Epithelial cell of esophagus (primary cell): ENCODE results near the gene PNPLA3.

Source experiments
- DNase-seq: peaks from one replicate; pipeline ENCODE4 v3.0.0; 2010; ENCODE audit warnings: low read depth
- H3K4me3 ChIP-seq: 2 replicates; pipeline ENCODE4 v1.5.1; 2011; ENCODE audit warnings: mild to moderate bottlenecking, low read length, control low read depth
- CTCF ChIP-seq: IDR thresholded peaks from 2 replicates; pipeline ENCODE4 v1.5.1; 2011; ENCODE audit warnings: low read depth, mild to moderate bottlenecking, low read length, control low read depth, inconsistent platforms; ENCODE audit not compliant: insufficient read depth; ENCODE audit errors: missing control alignments

The PNPLA3 gene

GRCh38 chr22:43891360-43892182 is 32.0 kb upstream of the PNPLA3 start, which contains the start of gene PNPLA5:
TSS of gene PNPLA5 (minus strand) at chr22:43892013. CDS start at chr22:43891880, 133 bp downstream.
- peak; percentile 23 for DNase-seq
- no peak within 1 kb of the TSS for H3K4me3 ChIP-seq
- TF ChIP-seq CTCF, result no peak

GRCh38 chr22:43892183-43892894 is 31.3 kb upstream of the PNPLA3 start:
- H3K4me3 ChIP-seq, result no peak overlapping the region
- no peak for TF ChIP-seq CTCF
- DNase-seq, result no peak

GRCh38 chr22:43893266-43893665 is 30.3 kb upstream of the PNPLA3 start:
- H3K4me3 ChIP-seq, result no peak overlapping the region
- no peak for DNase-seq
- TF ChIP-seq CTCF, result no peak

GRCh38 chr22:43894122-43894521 is 29.5 kb upstream of the PNPLA3 start:
- no peak for TF ChIP-seq CTCF
- H3K4me3 ChIP-seq, result no peak overlapping the region
- no peak for DNase-seq

GRCh38 chr22:43895986-43896645 is 27.5 kb upstream of the PNPLA3 start:
- H3K4me3 ChIP-seq, result no peak overlapping the region
- TF ChIP-seq CTCF, result no peak
- DNase-seq, result no peak

GRCh38 chr22:43897751-43898261 is 25.8 kb upstream of the PNPLA3 start:
- H3K4me3 ChIP-seq, result no peak overlapping the region
- peak; percentile 85 for DNase-seq
- no peak for TF ChIP-seq CTCF
